SW480 (cell line): ENCODE measurements around the gene MADD.
A peak's percentile ranks its signal among the peaks of the same experiment; 100 is the strongest.

ENCODE experiments used
- DNase-seq: peaks from one replicate; pipeline ENCODE4 v3.0.0-alpha.2; 2016; ENCODE audit warnings: low spot score

The MADD gene

DNA sequence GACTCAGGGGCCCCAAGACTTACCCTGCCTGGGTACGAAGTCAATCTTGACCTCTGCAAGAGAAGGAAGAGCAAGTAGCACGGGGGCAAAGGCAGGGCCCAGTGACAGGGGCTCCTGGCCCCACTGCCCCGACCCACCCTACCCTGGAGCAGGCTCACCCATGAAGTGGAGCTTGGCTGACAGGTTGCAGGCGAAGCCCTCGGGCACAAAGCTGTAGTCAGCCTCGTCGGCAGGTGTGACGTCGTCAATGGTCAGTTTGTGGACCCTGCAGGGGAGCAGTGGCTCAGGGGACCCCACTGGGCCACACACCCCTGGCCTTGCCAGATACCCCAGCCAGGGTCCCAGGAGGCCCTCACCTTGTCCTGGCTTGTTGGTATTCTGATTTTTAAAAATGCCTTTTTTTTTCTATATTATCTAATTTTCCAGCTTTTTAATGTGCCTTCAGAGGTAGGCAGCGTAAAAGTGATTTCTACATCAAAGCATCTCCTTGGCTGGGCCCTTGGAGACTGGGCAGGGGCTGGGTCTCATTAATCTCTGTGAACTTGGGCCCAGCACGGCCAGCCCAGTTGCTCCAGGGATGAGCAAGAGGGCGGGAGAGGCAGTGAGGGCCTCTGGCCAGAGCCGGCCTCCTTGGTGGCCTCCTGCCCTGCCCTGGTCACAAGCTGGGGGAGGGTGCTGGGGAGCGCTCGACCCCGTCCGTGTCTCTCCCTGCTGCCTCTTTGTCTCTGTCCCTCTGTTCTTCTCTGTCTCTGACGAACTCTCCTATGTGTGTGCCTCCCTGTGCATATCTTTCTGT, 71.2 kb downstream of the MADD start:
- DNase-seq = no peak

DNA sequence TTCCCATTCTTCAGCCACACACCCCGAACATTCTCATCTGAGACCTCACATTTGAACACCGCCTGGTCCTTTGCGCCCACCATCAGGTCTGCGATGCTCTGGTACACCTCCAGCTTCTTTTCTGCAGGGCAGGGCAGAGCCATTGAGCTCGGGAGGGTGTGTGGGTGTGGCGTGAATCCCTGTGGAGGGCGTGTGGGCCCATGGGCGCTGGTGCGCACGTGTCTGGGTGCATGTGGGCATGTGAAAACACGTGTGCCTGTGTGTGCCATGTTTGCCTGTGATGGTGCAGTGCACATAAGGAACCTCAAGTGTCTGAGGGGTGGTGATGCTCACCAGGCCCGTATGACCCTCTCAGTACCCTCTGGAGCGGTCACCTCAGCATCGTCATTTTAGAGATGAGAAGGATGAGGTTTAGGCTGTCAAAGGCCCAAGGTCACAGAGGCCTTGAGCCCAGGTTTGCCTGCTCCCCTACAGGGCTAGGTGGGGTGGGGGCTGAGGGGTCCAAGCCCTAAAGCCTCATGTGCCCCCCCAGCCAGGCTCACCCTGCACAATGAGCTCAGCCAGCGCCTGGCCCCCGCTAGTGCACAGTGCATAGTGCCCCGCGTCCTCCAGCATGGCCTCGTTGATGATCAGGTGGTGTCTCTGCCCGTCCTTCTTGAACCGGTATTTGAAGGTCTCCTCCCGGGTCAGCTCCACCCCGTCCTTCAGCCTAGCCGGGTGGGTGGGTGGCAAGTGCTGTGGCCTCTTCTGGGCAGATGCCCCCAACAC, 72.3 kb downstream of the MADD start:
- no peak for DNase-seq

DNA sequence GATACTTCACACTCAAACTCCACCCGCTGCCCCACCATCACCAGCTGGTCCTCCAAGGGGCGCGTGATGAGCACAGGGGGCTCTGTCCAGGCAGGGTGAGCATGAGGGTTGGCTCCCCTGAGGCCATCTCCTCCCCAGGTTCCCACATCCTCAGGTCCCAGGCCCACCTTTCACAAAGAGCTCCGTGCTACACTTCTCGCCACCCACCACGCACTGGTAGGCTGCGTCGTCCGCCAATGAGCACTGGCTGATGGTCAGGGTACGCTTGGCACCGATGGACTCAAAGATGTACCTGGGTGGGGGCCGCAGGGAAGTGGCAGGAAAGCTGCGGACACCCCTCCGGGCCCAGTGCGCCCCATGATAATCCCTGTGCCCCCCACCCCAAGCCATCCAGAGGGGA, 72.9 kb downstream of the MADD start:
- DNase-seq = no peak

DNA sequence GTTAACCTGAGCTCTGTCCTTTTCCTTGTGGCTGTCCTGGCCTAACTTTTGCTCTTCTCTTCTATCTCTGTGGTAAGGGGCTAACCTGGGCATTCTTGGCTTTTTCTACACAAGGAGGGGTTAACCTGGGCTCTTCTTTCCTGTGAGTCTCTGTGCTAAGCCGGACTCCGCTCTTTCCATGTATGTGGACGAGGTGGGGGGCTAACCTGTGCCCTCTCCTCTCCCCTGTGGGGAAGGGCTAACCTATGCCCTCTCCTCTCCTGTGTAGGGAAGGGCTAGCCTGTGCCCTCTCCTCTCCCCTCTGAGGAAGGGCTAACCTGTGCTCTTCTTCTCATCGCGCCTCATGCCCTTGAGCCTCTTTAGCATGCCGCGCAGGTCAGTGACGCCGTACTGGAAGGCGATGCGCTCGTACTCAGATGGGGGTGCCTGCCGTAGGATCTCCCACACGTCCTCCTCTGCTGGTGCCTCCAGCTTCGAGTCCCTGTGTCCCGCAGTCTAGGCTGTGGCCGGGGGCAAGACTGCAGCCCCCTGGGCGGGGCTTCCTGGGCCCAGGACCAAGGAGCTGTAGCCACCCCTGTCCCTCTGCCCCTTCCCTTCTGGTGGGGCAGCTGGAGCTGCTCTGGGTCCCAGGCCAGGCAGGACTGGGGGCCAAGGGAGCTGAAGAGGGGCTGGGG, 76.1 kb downstream of the MADD start:
- no peak for DNase-seq

GRCh38 chr11:47347137-47347536, 77.2 kb downstream of the MADD start:
- DNase-seq = no peak

DNA sequence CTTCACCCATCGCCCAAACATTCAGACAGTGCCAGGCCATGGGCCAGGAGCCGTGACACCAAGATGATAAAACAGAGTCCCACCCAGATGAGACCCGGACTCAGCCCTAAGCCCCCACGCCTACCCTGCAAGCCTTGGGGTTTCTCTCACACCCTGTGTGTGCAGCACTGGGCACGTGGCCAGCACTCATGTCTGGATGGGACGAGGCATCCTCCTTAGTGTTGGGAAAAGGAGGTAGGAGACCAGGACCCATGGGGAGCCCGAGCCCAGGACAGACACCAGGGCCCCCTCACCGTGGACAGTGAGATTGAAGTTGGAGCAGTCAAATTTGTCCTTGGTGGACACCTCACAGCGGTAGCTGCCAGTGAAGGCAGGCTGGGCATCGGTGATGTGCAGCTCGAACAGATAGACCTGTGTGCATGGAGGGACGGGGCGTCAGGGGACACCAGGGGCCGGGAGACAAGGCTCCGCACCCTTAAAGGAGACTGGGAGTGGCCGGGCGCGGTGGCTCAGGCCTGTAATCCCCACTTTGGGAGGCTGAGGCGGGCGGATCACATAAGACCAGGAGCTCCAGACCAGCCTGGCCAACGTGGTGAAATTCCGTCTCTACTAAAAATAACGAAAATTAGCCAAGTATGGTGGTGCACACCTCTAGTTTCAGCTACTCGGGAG, 78.3 kb downstream of the MADD start:
- no peak for DNase-seq

DNA sequence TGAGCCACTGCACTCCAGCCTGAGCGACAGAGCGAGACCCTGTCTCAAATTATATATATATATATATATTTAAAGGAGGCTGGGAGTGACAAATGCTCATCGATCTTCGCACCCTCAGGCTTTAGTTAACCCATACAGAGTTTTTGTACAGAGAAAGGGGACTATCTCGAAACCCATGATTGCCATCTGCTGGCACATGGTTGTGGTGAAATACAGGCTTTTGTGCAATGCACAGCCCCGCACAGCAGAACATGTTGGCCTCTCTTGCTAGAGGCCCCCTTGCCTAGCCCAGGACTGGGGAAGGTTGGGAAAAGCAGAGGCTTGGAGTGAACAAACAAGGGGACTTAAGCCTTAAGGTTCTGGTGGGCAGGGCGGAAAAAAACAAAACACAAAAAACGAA, 78.9 kb downstream of the MADD start:
- peak; percentile 60 for DNase-seq

- no peak for DNase-seq
Measured at GRCh38 chr11:47349521-47350095, 79.7 kb downstream of the MADD start.

DNA sequence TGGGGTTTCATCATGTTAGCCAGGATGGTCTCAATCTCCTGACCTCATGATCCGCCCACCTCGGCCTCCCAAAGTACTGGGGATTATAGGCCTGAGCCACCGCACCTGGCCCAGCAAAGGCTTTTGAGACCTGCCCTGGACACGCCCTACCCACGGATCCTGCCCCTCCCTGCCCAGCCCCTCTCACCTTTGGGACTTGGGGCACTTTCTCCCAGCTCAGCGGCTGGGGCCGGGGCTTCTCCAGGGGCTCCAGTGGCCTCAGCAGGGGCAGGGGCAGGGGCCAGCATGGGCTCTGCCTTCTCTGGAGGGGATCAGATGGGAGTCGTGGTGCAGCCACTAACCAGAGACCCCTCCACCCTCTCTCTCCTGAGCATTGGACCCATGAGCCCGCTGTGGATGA, 80.4 kb downstream of the MADD start:
- no peak for DNase-seq

DNA sequence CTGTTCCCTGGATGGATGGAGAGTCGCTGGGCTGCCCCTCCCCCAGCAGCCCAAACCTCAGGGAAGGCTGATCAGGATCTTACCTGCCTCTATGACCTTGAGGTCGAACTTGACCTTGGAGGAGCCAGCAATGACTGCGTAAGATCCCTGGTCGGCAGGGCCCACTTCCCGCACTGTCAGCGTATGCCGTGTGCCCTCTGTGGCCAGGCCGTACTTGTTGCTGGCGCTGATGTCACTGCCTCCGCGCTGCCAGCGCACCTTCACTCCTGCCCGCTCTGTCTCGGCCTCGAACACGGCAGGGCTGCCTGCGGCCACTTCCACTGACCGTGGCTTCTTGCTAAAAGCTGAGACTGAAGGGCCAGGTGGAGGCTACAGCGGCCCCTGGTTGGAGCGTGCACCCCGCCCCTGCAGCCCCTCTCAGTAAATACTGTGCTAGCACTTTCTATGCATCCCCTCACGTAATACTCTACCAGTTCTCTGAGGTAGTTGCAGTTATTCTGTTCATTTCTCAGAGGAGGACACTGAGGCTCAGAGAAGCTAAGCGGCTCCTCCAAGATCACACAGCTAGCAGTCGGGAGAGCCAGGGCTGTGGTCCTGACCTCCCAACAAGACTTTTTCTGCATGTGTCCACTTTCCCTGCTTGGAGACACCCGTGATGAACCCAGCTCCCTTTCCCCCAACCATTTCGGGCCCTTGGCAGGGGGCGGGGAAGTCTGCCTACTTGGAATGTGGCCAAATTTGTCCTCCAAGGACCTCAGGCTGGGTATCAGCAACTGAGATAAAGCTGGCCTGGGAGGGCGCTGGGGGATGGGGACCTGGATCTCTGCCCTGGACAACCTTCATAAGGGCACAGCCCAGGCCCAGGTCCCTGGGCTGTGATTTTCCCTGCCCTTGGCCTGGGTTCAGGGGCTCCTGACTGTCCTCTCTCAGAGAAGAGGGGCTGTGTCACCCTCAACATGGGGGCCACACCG, 81.5 kb downstream of the MADD start:
- no peak for DNase-seq

GRCh38 chr11:47352556-47352955, 82.6 kb downstream of the MADD start, which contains the start of gene MYBPC3:
MYBPC3 (minus strand) TSS chr11:47352702; CDS start chr11:47352647, 55 bp downstream.
- DNase-seq = no peak

DNA sequence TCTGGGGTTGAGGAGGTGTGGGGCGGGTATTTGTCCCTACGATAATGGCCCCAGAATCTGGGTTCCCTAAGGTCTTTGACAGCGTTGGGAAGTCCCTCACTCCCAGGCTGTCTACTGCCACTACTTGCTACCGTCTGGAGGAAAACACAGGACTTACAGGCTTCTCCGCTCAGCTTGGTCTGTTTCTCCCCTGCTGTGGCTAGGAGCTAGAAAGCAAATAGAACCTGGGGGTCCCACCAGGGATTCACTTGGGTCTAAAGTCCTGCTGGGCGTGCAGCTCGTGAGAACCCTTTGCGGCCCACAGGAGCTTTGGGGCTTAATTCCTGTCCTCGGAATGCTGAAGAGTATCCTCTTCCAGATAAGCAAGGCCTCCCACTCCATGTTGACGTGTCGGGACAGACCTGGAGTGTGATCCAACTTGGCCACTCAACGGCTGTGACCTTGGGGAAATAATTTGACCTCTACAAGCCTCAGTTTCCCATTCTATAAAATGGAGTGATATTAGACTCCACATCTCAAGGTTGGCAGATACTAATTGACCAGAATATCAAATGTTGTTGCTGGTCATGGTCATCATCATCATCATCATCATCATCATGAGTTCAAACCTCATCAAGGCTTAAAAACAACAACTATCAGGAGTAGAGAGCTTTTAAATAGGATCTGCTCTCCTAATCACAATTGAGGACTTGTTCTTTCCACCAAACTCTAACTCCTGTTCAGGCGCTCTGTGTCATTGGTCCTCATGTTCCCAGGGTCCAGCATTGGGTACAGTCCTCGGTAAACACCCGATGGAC, 84.2 kb downstream of the MADD start:
- no peak for DNase-seq

GRCh38 chr11:47354913-47355282, 85.0 kb downstream of the MADD start:
- DNase-seq = no peak

- peak; percentile 93 for DNase-seq
Measured at GRCh38 chr11:47355283-47356128, 85.6 kb downstream of the MADD start.

DNA sequence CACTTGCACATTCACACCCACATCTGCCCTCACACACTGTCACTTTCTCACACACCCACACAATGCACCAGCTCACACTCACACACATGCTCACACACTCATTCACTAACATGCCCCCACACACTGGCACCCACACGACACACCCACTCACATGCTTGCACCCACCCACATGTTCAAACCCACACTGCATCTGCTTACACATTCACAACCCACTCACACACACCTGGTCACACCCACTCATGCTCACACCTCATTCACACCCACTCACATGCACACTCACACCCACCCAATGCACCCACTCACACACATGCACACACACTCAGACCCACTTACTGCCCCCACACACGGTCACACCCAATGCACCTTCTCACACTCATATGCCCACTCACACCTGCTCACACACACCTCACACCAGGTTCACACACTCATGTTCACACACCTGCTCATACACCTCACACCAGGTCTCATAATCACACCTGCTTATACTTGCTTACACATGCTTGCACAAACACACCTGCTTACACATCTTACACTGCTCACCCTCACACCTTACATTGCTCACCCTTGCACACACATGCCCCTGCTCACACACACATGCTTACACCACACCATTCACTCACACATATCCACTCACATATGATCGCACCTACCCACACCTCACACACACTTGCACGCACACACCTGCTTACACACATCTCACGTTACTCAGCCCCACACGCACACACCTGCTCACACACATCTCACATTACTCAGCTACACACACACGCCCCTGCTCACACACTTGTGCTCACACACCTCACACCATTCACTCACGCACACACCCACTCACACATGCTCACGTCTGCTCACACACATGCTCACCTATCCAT, 86.4 kb downstream of the MADD start:
- no peak for DNase-seq

- DNase-seq = no peak
Measured at GRCh38 chr11:47356998-47357329, 87.0 kb downstream of the MADD start.

DNA sequence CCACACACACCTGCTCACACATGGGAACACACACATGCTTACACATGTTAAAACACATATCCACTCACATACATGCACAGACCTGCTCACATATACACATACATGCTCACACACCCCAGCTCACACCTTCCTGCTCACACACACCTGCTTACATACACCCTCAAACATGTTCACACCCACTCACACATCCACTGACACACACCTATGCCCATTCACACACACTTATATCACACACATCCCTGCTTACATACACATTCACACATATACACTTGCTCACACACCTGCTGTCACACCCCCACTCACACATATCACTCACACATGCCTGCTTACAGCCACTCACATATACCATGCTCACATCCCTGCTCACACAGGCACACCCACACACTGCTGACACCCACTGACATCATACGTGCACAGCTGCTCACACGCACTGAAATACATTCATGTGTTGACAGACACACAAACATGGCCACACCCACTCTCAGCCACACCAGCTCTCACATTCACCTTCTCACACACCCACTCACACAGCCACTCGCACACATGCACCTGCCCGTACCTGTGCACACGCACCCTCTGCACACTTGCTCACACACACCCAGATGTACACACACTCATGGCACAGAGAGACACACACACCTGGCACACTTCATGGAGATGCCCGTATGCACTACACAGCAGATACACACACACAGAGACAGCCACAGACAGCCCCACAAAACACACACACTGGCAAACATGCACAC, 88.2 kb downstream of the MADD start:
- DNase-seq = no peak

DNA sequence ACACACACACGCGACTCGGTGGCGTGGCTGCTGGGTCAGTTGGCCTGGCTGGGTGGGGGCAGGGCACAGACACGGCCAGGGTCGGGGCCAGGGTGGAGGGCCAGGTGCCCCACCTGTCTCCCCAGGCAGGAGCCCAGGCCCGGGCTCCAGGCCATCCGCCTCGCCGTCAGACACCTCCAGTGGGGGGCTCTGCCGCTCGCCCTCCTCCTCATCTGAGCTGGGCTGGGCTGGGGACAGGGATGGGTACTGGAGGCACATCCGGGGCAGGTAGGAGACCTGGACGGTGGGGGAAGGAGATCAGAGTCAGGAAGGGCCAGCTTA, 88.8 kb downstream of the MADD start:
- no peak for DNase-seq
